Kidney (tissue), 14 donors: Measurements from ENCODE around the gene FPGS. TPM values are rescaled to one million over a fixed set of nuclear protein-coding genes. Genes with fewer than 3 reads are reported as not detected.
"Not testable (repeated sequence)": the region's sequence is repeated elsewhere in the genome, so short reads cannot be mapped to it uniquely, and the experiment has no call there.

Source experiments
- DNase-seq, 5 donors: peaks; one replicate each; pipeline ENCODE4 v3.0.0-alpha.2; 2013 to 2020
- FAIRE-seq: peaks from 2 replicates; lab custom pipeline; 2012; peaks lifted over from hg19 to GRCh38; lab: Jason Lieb, UNC
- H3K27ac ChIP-seq, 2 donors: one replicate each; pipeline ENCODE4 v1.7.0; 2013; ENCODE audit warnings: low read depth in 2 of 2, low read length in 2 of 2, inconsistent platforms in 1 of 2
- H3K27me3 ChIP-seq: one replicate; pipeline ENCODE4 v1.7.1; 2013; ENCODE audit warnings: low read length, inconsistent platforms; ENCODE audit not compliant: control insufficient read depth, insufficient read depth
- H3K36me3 ChIP-seq, 3 donors: one replicate each; pipeline versions ENCODE4 v1.7.0 to v1.7.1; 2013; ENCODE audit warnings: low read length in 3 of 3, control low read depth in 1 of 3, inconsistent platforms in 1 of 3; ENCODE audit not compliant: insufficient read depth in 3 of 3, control insufficient read depth in 2 of 3
- H3K4me1 ChIP-seq, 3 donors: one replicate each; pipeline versions ENCODE4 v1.7.0 to v1.7.1; 2013; ENCODE audit warnings: low read length in 3 of 3, inconsistent platforms in 1 of 3, low read depth in 1 of 3; ENCODE audit not compliant: control insufficient read depth in 2 of 3, insufficient read depth in 2 of 3
- H3K4me3 ChIP-seq, 3 donors: one replicate each; pipeline versions ENCODE4 v1.7.0 to v1.8.1; 2013; ENCODE audit warnings: low read length in 3 of 3, control low read depth in 1 of 3, inconsistent platforms in 1 of 3
- H3K9ac ChIP-seq, 3 donors: one replicate each; pipeline versions ENCODE4 v1.7.0 to v1.7.1; 2013; ENCODE audit warnings: low read length in 3 of 3, control low read depth in 1 of 3, inconsistent platforms in 1 of 3
- H3K9me3 ChIP-seq, 3 donors: one replicate each; pipeline versions ENCODE4 v1.7.0 to v1.7.1; 2013; ENCODE audit warnings: low read length in 3 of 3, control low read depth in 1 of 3, inconsistent platforms in 1 of 3; ENCODE audit not compliant: control insufficient read depth in 2 of 3, insufficient read depth in 1 of 3
- CTCF ChIP-seq: IDR thresholded peaks from 3 replicates; pipeline ENCODE4 v1.5.1; 2012; ENCODE audit warnings: mild to moderate bottlenecking, moderate library complexity, borderline replicate concordance; ENCODE audit not compliant: insufficient read depth; ENCODE audit errors: extremely low read depth
- intact Hi-C: fragments of 100-400 bp; cut with DNase I; formaldehyde crosslinking; loops from one replicate; pipeline ENCODE4 v1.11.1; 2022
- polyA plus RNA-seq: library from polyadenylated mRNA; stranded (reverse); fragments of 350-450 nt; fragmentation: Illumina TruSeq; extraction: RNeasy Lipid Tissue Mini Kit (QIAGEN cat#74804); gene quantifications from one replicate; pipeline ENCODE4 v1.2.3, GENCODE V29; 2014; ENCODE audit warnings: low read depth, low replicate concordance; ENCODE audit not compliant: insufficient read depth
- total RNA-seq: library from RNA; stranded (reverse); fragmentation: NEBNext Ultra II Directional; extraction: Animal tissue kit (Norgen Biotek cat#: 25700); gene quantifications from one replicate; pipeline ENCODE4 v1.2.1, GENCODE V29; 2021
- donor health status: control.
- donor health status: control.
- donor health status: control.
- donor health status: control.
- donor health status: control.
- donor health status: DM: yes; HTN: yes; CAD: no.
- donor health status: Normal renal cell carcinoma (clear cell type).

FPGS gene
- total and polyA plus RNA-seq, 2 donors from 2014 or later, result 44.0 to 77.2 TPM

DNA sequence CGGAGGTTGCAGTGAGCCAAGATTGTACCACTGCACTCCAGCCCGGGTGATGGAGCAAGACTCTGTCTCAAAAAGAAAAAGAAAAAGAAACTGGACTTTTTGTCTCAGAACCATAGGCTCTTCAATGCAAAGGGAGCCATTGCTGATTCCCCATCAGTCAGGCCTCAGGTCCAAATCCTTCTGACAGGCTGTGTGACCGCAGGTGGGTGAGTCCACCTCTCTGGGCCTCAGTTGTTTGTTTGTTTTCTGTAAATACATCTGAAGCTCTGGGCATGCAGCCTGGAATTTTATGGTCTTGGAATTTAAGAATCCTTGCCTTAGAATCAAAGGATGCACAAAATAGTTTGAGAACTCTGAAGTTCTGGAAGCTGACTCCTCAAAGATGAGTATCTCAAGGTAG is 46.4 kb upstream of the FPGS start:
- Histone ChIP-seq H3K9me3 (no peaks in the 10 kb centered on the region), H3K36me3 (no peaks in the 10 kb centered on the region), H3K27ac (no peak overlapping the region), H3K4me1 (no peaks in the 10 kb centered on the region), H3K4me3 (no peak overlapping the region), H3K27me3 (peaks cover 10% of the 10 kb centered on the region), H3K9ac (no peak overlapping the region)
- DNase-seq (no peak), FAIRE-seq (no peak)
- no peak for TF ChIP-seq CTCF
- intact Hi-C loops, result no loop called here

DNA sequence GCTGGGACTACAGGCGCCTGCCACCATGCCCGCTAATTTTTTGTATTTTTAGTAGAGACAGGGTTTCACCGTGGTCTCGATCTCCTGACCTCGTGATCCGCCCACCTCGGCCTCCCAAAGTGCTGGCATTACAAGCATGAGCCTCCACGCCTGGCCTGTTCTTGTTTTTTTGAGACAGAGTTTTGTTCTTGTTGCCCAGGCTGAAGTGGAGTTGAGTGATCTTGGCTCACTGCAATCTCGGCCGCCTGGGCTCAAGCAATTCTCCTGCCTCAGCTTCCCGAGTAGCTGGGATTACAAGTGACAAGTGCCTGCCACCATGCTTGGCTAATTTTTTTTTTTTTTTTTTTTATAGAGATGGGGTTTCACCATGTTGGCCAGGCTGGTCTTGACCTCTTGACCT is 45.9 kb upstream of the FPGS start:
- H3K4me1 ChIP-seq, DNase-seq, H3K27ac ChIP-seq, H3K27me3 ChIP-seq, H3K9ac ChIP-seq, intact Hi-C loops, H3K9me3 ChIP-seq, H3K4me3 ChIP-seq, FAIRE-seq, H3K36me3 ChIP-seq: not testable (repeated sequence)

- H3K36me3 ChIP-seq, result no peaks in the 10 kb centered on the region
- no peak for TF ChIP-seq CTCF
- no peak overlapping the region for H3K27ac ChIP-seq
- H3K9me3 ChIP-seq, result no peaks in the 10 kb centered on the region
- no peak for DNase-seq
- no peak for FAIRE-seq
- no peak overlapping the region for H3K4me3 ChIP-seq
- H3K27me3 ChIP-seq, result peaks cover 8% of the 10 kb centered on the region
- peaks cover 0 to 5% (median 0%) of the 10 kb centered on the region in 3 donors for H3K4me1 ChIP-seq
- no peak overlapping the region for H3K9ac ChIP-seq
- intact Hi-C loops, result no loop called here
Measured at GRCh38 chr9:127758843-127759242, 43.8 kb upstream of the FPGS start.

GRCh38 chr9:127761061-127761460 is 41.6 kb upstream of the FPGS start:
- peak overlapping the region in 1 of 2 donors; percentile 32 for H3K27ac ChIP-seq
- no peak overlapping the region for H3K4me3 ChIP-seq
- H3K36me3 ChIP-seq, result no peaks in the 10 kb centered on the region
- intact Hi-C loops, result no loop called here
- H3K9me3 ChIP-seq, result no peaks in the 10 kb centered on the region
- peaks cover 0 to 9% (median 0%) of the 10 kb centered on the region in 3 donors for H3K4me1 ChIP-seq
- TF ChIP-seq CTCF, result no peak
- peak overlapping the region in 1 of 3 donors; percentile 34 for H3K9ac ChIP-seq
- FAIRE-seq (no peak), DNase-seq (no peak)
- H3K27me3 ChIP-seq, result peaks cover 3% of the 10 kb centered on the region
